Transverse colon (tissue), 4 donors: ENCODE measurements around the gene CLIC6. TPM values are rescaled to one million over a fixed set of nuclear protein-coding genes. Genes with fewer than 3 reads are reported as not detected.
"Not testable (repeated sequence)": the region's sequence is repeated elsewhere in the genome, so short reads cannot be mapped to it uniquely, and the experiment has no call there.

ENCODE experiments used
- DNase-seq: peaks from one replicate; pipeline ENCODE4 v3.0.0-alpha.2; 2019
- H3K27ac ChIP-seq, 4 donors: fragments of 200-600 bp; sonication (generic); 2 replicates each; pipeline ENCODE4 v1.5.1; 2016 to 2018; ENCODE audit warnings: inconsistent platforms in 4 of 4
- H3K27me3 ChIP-seq: fragments of 200-600 bp; sonication (generic); 2 replicates; pipeline ENCODE4 v1.5.1; 2017; ENCODE audit warnings: inconsistent platforms
- H3K36me3 ChIP-seq, 4 donors: fragments of 200-600 bp; sonication (generic); 2 replicates each; pipeline ENCODE4 v1.5.1; 2017 to 2019; ENCODE audit warnings: inconsistent platforms in 4 of 4
- H3K4me1 ChIP-seq, 4 donors: fragments of 200-600 bp; sonication (generic); 2 replicates each; pipeline ENCODE4 v1.5.1; 2017 to 2020; ENCODE audit warnings: inconsistent platforms in 4 of 4
- H3K4me3 ChIP-seq, 4 donors: fragments of 200-600 bp; sonication (generic); 1 replicate in 1 of 4; 2 replicates in 3 of 4; pipeline versions ENCODE4 v1.5.1 to v1.6.1; 2017 to 2019; ENCODE audit warnings: inconsistent platforms in 4 of 4
- H3K9me3 ChIP-seq, 2 donors: fragments of 200-600 bp; sonication (generic); 2 replicates each; pipeline ENCODE4 v1.5.1; 2017 to 2019; ENCODE audit warnings: inconsistent platforms in 2 of 2
- CTCF ChIP-seq, 5 experiments: fragments of 200-600 bp in 3 of 5; fragments of 450-650 bp in 2 of 5; sonication (generic) in 3 of 5; IDR thresholded peaks; 1 replicate in 2 of 5; 2 replicates in 3 of 5; pipeline ENCODE4 v1.5.1; 2016 to 2017; ENCODE audit warnings: antibody characterized with exemption in 5 of 5, inconsistent platforms in 3 of 5, mild to moderate bottlenecking in 2 of 5, moderate library complexity in 1 of 5
- EP300 ChIP-seq: sonication (generic); formaldehyde crosslinking; IDR thresholded peaks from one replicate; pipeline ENCODE4 v1.6.1; 2017; ENCODE audit warnings: antibody characterized with exemption, low read depth
- POLR2A ChIP-seq: fragments of 450-650 bp; IDR thresholded peaks from one replicate; pipeline ENCODE4 v1.6.1; 2016; ENCODE audit warnings: antibody characterized with exemption, mild to moderate bottlenecking, moderate library complexity
- POLR2AphosphoS5 ChIP-seq, 3 donors: sonication (generic); formaldehyde crosslinking; IDR thresholded peaks; one replicate each; pipeline ENCODE4 v1.6.1; 2016; ENCODE audit warnings: antibody characterized with exemption in 3 of 3
- WGBS, 2 donors: methylation state at CpG; one replicate each; pipeline ENCODE4 v1.1.5; 2018; ENCODE audit warnings: low coverage in 1 of 2; 5-methylcytosine and 5-hydroxymethylcytosine counted together
- in situ Hi-C, 4 donors: fragments of 200-750 bp; cut with MboI; loops; one replicate each; pipeline versions ENCODE4 v1.15.0 to v1.15.1; 2017; ENCODE audit warnings: low sequenced_read_pairs in 3 of 4, low pct_ligation_motif_present in 1 of 4, low pct_unique_long_range_greater_than_20kb in 1 of 4
- intact Hi-C: fragments of 100-400 bp; cut with DNase I; formaldehyde crosslinking; loops from one replicate; pipeline ENCODE4 v1.15.1; 2023; ENCODE audit warnings: low total_unique reads
- total RNA-seq, 4 donors: library from RNA; depleted of rRNA; stranded (reverse); fragments of >200 nt; gene quantifications; one replicate each; pipeline ENCODE4 v1.1.0, GENCODE V29; 2016

CLIC6 gene
- total RNA-seq, 4 donors from 2014 or later = 0.37 to 4.9 (median 3.7) TPM; not detected in 1

GRCh38 chr21:34707876-34708325, 39.1 kb downstream of the CLIC6 start:
- no peaks in the 10 kb centered on the region for H3K27me3 ChIP-seq
- in situ Hi-C loops = loop anchor here in 1 of 4 donors (25.0 kb wide), 1 partner anchor 1329 kb away; no protein-coding TSS in a partner anchor
- intact Hi-C loops = no loop called here
- H3K27ac ChIP-seq = no peak overlapping the region
- WGBS, 2 donors = 64% methylated on average over 8 of the region's 8 CpGs; no CpG with 5 or more reads in 1 of the 2 donors
- no peak for DNase-seq
- TF ChIP-seq CTCF (IDR thresholded peaks at IDR 0.05) (no peak), POLR2A (no peak)
- H3K4me1 ChIP-seq = no peaks in the 10 kb centered on the region
- no peak overlapping the region for H3K4me3 ChIP-seq
- H3K9me3 ChIP-seq = no peaks in the 10 kb centered on the region
- H3K36me3 ChIP-seq = no peaks in the 10 kb centered on the region

GRCh38 chr21:34713621-34714020, 44.8 kb downstream of the CLIC6 start:
- in situ Hi-C loops (loop anchor here in 1 of 4 donors (25.0 kb wide), 1 partner anchor 1324 kb away; no protein-coding TSS in a partner anchor), intact Hi-C loops (no loop called here)
- Histone ChIP-seq H3K4me1 (no peaks in the 10 kb centered on the region), H3K36me3 (no peaks in the 10 kb centered on the region), H3K9me3 (no peaks in the 10 kb centered on the region), H3K4me3 (no peak overlapping the region), H3K27ac (no peak overlapping the region), H3K27me3 (no peaks in the 10 kb centered on the region)
- no peak for TF ChIP-seq POLR2AphosphoS5 (IDR thresholded peaks at IDR 0.05)
- TF ChIP-seq CTCF (IDR thresholded peaks at IDR 0.05) = no peak
- TF ChIP-seq EP300 = no peak
- no peak for TF ChIP-seq POLR2A
- DNase-seq = no peak
- WGBS, 2 donors = 69% methylated on average over 1 of the region's 1 CpG; no CpG with 5 or more reads in 1 of the 2 donors

GRCh38 chr21:34715518-34715917, 46.7 kb downstream of the CLIC6 start:
- TF ChIP-seq CTCF (IDR thresholded peaks at IDR 0.05) = no peak
- no peak for TF ChIP-seq POLR2A
- no peak for TF ChIP-seq EP300
- TF ChIP-seq POLR2AphosphoS5 (IDR thresholded peaks at IDR 0.05) = no peak
- in situ Hi-C loops (loop anchor here in 1 of 4 donors (25.0 kb wide), 1 partner anchor 1322 kb away; no protein-coding TSS in a partner anchor), intact Hi-C loops (no loop called here)
- Histone ChIP-seq H3K4me3 (no peak overlapping the region), H3K36me3 (no peaks in the 10 kb centered on the region), H3K4me1 (no peaks in the 10 kb centered on the region), H3K27me3 (no peaks in the 10 kb centered on the region), H3K9me3 (no peaks in the 10 kb centered on the region), H3K27ac (no peak overlapping the region)
- DNase-seq = no peak
- 76% methylated on average over 5 of the region's 5 CpGs; no CpG with 5 or more reads in 1 of the 2 donors for WGBS, 2 donors

DNA sequence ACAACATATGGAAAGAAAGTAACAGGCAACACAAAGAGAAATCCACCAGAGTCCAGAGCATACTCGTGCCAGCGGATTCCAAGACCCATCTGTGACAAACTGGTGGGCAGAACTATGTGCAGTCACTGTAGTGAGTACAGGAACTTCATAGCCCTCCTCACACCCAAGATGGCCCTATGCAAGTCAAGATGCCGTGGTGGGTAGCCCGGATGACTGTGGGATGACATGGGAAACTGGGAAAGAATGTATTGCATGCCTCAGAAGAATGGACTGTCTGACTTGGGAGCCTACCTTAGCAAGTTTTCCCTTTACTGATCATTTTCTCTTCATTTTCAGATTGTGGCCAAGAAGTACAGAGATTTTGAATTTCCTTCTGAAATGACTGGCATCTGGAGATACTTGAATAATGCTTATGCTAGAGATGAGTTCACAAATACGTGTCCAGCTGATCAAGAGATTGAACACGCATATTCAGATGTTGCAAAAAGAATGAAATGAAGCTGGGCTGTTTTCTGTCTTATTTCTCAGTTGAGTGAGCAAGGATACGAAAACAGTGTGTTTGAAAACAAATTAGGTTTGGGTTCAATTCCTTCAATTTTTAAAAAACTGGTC, 47.3 kb downstream of the CLIC6 start:
- Histone ChIP-seq H3K27me3 (no peaks in the 10 kb centered on the region), H3K4me3 (no peak overlapping the region), H3K4me1 (no peaks in the 10 kb centered on the region), H3K9me3 (no peaks in the 10 kb centered on the region), H3K27ac (no peak overlapping the region), H3K36me3 (no peaks in the 10 kb centered on the region)
- intact Hi-C loops (no loop called here), in situ Hi-C loops (loop anchor here in 1 of 4 donors (25.0 kb wide), 1 partner anchor 1321 kb away; no protein-coding TSS in a partner anchor)
- no peak for DNase-seq
- no peak for TF ChIP-seq EP300
- no peak for TF ChIP-seq POLR2A
- no peak for TF ChIP-seq CTCF (IDR thresholded peaks at IDR 0.05)
- TF ChIP-seq POLR2AphosphoS5 (IDR thresholded peaks at IDR 0.05) = no peak
- 81% methylated on average over 5 to 7 of the region's 7 CpGs for WGBS, 2 donors

DNA sequence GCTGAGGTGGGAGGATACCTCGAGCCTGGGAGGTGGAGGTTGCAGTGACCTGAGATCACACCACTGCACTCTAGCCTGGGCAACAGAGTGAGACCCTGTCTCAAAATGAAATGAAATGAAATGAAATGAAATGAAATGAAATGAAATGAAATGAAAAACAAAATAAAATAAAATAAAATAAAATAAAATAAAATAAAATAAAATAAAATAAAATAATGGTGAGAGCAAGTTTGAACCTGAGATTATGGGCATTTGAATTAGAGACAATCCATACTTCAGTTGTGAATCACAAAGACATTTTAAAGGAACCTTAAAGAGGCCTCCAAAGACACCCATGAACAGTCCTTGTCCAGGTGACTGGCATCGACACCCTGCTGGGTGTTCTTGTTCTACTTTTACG, 49.7 kb downstream of the CLIC6 start:
- WGBS, 2 donors = 88 to 100% methylated on average over 2 to 3 of the region's 3 CpGs
- H3K36me3 ChIP-seq, DNase-seq, H3K27ac ChIP-seq, intact Hi-C loops, H3K4me1 ChIP-seq, H3K4me3 ChIP-seq, H3K27me3 ChIP-seq, H3K9me3 ChIP-seq: not testable (repeated sequence)
- in situ Hi-C loops = loop anchor here in 1 of 4 donors (25.0 kb wide), 1 partner anchor 1319 kb away; no protein-coding TSS in a partner anchor
